Cortex of kidney (tissue), 1 donor: ENCODE data around the gene SRPK2.

ENCODE experiments used
- DNase-seq: peaks from one replicate; lab custom pipeline; 2025; lab: John Stamatoyannopoulos, UW

The SRPK2 gene

GRCh38 chr7:105097619-105098018 is 291.1 kb downstream of the SRPK2 start:
- DNase-seq, result no peak

DNA sequence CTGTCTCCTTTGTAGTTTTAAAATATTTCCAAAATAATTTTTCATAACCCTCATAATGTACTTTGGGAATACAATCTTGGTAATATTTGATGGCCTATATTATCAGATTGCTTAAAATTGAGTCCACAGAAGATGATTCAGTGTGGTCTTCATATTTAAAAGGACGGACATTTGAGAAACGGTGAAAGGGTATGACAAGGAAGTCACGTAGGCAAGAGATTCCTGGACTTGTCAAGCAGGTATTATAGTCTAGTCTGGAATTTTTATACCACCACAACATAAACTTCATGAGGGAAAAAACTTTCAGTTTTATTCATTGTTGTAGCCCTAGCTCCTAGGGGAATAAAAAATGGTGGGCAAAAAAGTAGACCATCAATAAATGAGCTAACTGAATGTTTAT is 292.4 kb downstream of the SRPK2 start:
- no peak for DNase-seq

DNA sequence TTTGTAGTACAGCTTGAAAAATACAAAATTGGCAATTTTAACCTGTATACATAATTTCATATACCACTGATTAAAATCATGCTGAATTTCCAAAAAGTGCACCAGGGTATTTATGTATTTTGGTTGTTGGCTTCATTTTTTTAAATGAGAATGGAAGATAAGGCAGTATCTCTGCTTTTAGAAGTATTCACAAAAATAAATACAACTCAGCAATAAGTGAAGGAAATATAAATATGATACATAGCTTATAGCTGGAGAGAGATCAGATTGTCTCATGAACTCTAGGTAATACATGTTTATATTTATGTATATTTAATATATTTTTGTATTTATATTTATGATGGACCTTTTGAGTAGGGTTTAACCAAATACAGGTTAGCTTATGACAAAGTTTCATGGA is 293.8 kb downstream of the SRPK2 start:
- no peak for DNase-seq

GRCh38 chr7:105088456-105088855 is 300.3 kb downstream of the SRPK2 start:
- DNase-seq, result no peak

DNA sequence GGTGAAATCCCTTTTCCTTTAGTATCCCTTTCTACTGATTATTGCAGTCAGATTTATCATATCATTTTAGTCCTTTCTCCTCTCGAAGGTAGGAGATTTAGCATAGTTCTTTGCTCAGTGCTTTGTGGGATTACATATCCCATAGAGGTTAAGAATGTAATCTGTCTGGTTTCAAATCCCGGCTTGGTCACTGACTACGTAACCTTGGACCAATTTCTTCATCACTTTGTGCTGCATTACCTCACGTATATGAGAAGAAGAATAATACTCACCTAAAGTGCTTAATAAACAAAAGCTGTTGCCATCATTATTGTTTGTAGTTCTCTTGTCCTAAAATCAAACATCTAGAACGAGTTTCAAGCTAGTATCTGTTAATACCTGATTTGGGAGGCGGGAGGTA is 300.7 kb downstream of the SRPK2 start:
- no peak for DNase-seq

DNA sequence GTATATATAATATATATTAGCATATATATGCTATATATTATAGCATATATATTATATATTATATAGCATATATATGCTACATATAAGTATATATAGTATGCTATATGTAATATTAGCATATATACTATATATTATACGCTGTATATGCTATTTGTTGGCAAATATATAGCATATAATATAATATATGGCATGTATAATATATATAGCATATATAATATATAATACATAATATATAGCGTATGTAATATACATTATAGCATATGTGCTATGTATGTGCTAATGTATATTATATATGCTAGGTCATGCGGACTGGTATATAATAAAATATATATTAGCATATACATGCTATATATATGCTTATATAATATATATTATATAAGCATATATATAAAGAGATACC is 301.9 kb downstream of the SRPK2 start:
- DNase-seq, result no peak

DNA sequence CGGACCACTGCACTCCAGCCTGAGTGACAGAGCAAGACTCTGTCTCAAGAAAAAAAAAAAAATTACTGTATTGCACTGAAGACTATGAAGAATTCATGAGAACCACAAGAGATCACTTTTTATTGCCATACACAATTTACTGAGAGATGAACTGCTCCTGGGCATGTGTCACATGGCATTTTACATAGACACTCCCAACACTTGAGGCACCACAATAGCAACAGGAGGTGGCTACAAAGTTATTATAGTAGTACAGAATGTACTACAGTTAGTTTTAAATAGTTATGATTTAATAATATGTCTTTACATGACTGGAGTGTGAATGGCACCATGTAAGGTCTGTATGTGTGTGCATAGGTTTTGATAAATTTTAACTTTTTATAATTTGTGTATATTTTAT is 304.1 kb downstream of the SRPK2 start:
- no peak for DNase-seq

- no peak for DNase-seq
These were observed 309.4 kb downstream of the SRPK2 start for GRCh38 chr7:105079348-105079747.

- DNase-seq, result no peak
These were observed 315.6 kb downstream of the SRPK2 start for GRCh38 chr7:105073143-105073542.

DNA sequence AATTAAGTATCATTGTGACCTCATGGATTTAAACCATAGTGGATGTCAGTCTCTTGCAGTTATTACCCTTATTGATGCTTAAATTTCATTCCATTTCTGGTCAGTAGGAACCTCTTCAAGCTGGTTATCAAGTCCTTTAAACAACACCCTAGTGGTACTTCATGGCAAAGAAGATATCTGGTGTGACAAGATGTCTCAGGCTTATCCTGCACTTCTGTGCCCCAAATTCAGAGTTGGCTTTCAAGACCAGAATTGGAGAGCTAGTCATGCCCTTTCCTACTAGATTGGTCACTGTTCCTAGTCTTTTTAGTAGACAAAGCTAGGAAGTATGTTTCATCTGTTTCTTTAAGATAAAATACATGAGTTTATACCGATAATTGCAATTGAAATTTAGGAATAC is 319.8 kb downstream of the SRPK2 start:
- no peak for DNase-seq

- no peak for DNase-seq
These were observed 321.0 kb downstream of the SRPK2 start for GRCh38 chr7:105067691-105068090.
